Neural cell (in vitro differentiated cells): Measurements from ENCODE around the gene AGTR1. TPM values are rescaled to one million over a fixed set of nuclear protein-coding genes. Genes with fewer than 3 reads are reported as not detected.

Experiments
- H2AFZ ChIP-seq: fragments of 200-600, 300-800 bp; sonication (generic), shearing (Covaris generic); 2 replicates; pipeline ENCODE4 v1.6.0; 2014; ENCODE audit warnings: low read depth, mild to moderate bottlenecking, antibody characterized with exemption, low read length, moderate library complexity
- H3F3A ChIP-seq: fragments of 200-600 bp; shearing (Covaris generic); 2 replicates; pipeline ENCODE4 v1.6.1; 2016; ENCODE audit warnings: mild to moderate bottlenecking, moderate library complexity, mixed read lengths, antibody characterized with exemption, low read length; ENCODE audit not compliant: insufficient read depth, poor library complexity, severe bottlenecking
- H3K27ac ChIP-seq: fragments of 200-600, 300-800 bp; sonication (generic), shearing (Covaris generic); 2 replicates; pipeline ENCODE4 v1.5.1; 2014; ENCODE audit warnings: mild to moderate bottlenecking, low read length, moderate library complexity
- H3K27me3 ChIP-seq: fragments of 300-800, 200-600 bp; sonication (generic), shearing (Covaris generic); 2 replicates; pipeline ENCODE4 v1.6.0; 2014; ENCODE audit warnings: mild to moderate bottlenecking, low read depth, low read length, moderate library complexity; ENCODE audit not compliant: insufficient read depth
- H3K36me3 ChIP-seq: fragments of 300-800, 200-600 bp; sonication (generic), shearing (Covaris generic); 2 replicates; pipeline ENCODE4 v1.5.1; 2014; ENCODE audit warnings: mild to moderate bottlenecking, antibody characterized with exemption, low read length, moderate library complexity; ENCODE audit not compliant: insufficient read depth
- H3K4me2 ChIP-seq: fragments of 300-800, 200-600 bp; sonication (generic), shearing (Covaris generic); 2 replicates; pipeline ENCODE4 v1.6.0; 2014; ENCODE audit warnings: mild to moderate bottlenecking, low read length
- H3K4me3 ChIP-seq: fragments of 300-800, 200-600 bp; sonication (generic), shearing (Covaris generic); 2 replicates; pipeline ENCODE4 v1.5.1; 2014; ENCODE audit warnings: mild to moderate bottlenecking, low read length, moderate library complexity
- H3K79me2 ChIP-seq: fragments of 200-600 bp; shearing (Covaris generic); replicated peaks from 2 replicates; pipeline ENCODE4 v1.6.0; 2014; ENCODE audit warnings: mild to moderate bottlenecking, low read length, moderate library complexity; ENCODE audit not compliant: insufficient read depth
- H3K9ac ChIP-seq: fragments of 300-800, 200-600 bp; sonication (generic), shearing (Covaris generic); 2 replicates; pipeline ENCODE4 v1.6.1; 2016; ENCODE audit warnings: mild to moderate bottlenecking, low read length, mixed read lengths
- H3K9me2 ChIP-seq: fragments of 200-600 bp; shearing (Covaris generic); 2 replicates; pipeline ENCODE4 v1.6.1; 2016; ENCODE audit warnings: mild to moderate bottlenecking, low read length, mixed read lengths; ENCODE audit not compliant: insufficient read depth
- H3K9me3 ChIP-seq: fragments of 200-600, 300-800 bp; sonication (generic), shearing (Covaris generic); 2 replicates; pipeline ENCODE4 v1.6.1; 2016; ENCODE audit warnings: mild to moderate bottlenecking, mixed run types, low read length, moderate library complexity, mixed read lengths
- H4K20me1 ChIP-seq: fragments of 200-600 bp; shearing (Covaris generic); 2 replicates; pipeline ENCODE4 v1.6.1; 2016; ENCODE audit warnings: mild to moderate bottlenecking, mixed run types; ENCODE audit not compliant: insufficient read depth
- CTCF ChIP-seq: fragments of 450-650 bp; IDR thresholded peaks from 2 replicates; pipeline ENCODE4 v1.5.1; 2014; ENCODE audit warnings: antibody characterized with exemption, mild to moderate bottlenecking, moderate library complexity; ENCODE audit not compliant: poor library complexity, severe bottlenecking
- EP300 ChIP-seq: fragments of 450-650 bp; conservative IDR thresholded peaks from 2 replicates; pipeline ENCODE4 v1.6.1; 2014; ENCODE audit warnings: antibody characterized with exemption, mild to moderate bottlenecking, moderate library complexity; ENCODE audit not compliant: poor library complexity, severe bottlenecking
- EZH2 ChIP-seq: fragments of 200-600, 300-800 bp; shearing (Covaris generic), sonication (generic); IDR thresholded peaks from 2 replicates; pipeline ENCODE4 v1.6.1; 2014; ENCODE audit warnings: antibody characterized with exemption, low read length, borderline replicate concordance, mild to moderate bottlenecking; ENCODE audit not compliant: insufficient read depth, poor library complexity, severe bottlenecking
- MXI1 ChIP-seq: fragments of 450-650 bp; conservative IDR thresholded peaks from 2 replicates; pipeline ENCODE4 v1.6.1; 2014; ENCODE audit warnings: antibody characterized with exemption, mild to moderate bottlenecking; ENCODE audit not compliant: poor library complexity, severe bottlenecking
- POLR2AphosphoS5 ChIP-seq: IDR thresholded peaks from 2 replicates; pipeline ENCODE4 v1.6.1; 2012
- RAD21 ChIP-seq: fragments of 450-650 bp; conservative IDR thresholded peaks from 2 replicates; pipeline ENCODE4 v1.6.1; 2014; ENCODE audit warnings: antibody characterized with exemption, mild to moderate bottlenecking, moderate library complexity
- REST ChIP-seq: IDR thresholded peaks from 2 replicates; pipeline ENCODE4 v1.6.1; 2012; ENCODE audit warnings: borderline replicate concordance
- SMC3 ChIP-seq: fragments of 450-650 bp; conservative IDR thresholded peaks from 2 replicates; pipeline ENCODE4 v1.6.1; 2014; ENCODE audit warnings: antibody characterized with exemption, mild to moderate bottlenecking, moderate library complexity; ENCODE audit not compliant: poor library complexity
- TAF1 ChIP-seq: IDR thresholded peaks from 2 replicates; pipeline ENCODE4 v1.6.1; 2012; ENCODE audit warnings: low read depth
- polyA plus RNA-seq: library from polyadenylated mRNA; depleted of rRNA; stranded (reverse); fragments of >200 nt; gene quantifications from 2 replicates; pipeline ENCODE4 v1.2.3, GENCODE V29; 2014

AGTR1 gene
- polyA plus RNA-seq, 1 donor from 2014 or later = 1.3 TPM

- no peaks in the 10 kb centered on the region for H4K20me1 ChIP-seq
- H3K27me3 ChIP-seq = no peaks in the 10 kb centered on the region
- H3K9ac ChIP-seq = no peak overlapping the region
- no peaks in the 10 kb centered on the region for H3K9me2 ChIP-seq
- no peak overlapping the region for H3K4me3 ChIP-seq
- no peaks in the 10 kb centered on the region for H3F3A ChIP-seq
- H3K36me3 ChIP-seq = no peaks in the 10 kb centered on the region
- H2AFZ ChIP-seq = no peak overlapping the region
- no peak overlapping the region for H3K4me2 ChIP-seq
- H3K9me3 ChIP-seq = no peaks in the 10 kb centered on the region
- H3K27ac ChIP-seq = no peak overlapping the region
- no peaks in the 10 kb centered on the region for H3K79me2 ChIP-seq
- TF ChIP-seq MXI1 = no peak
- no peak for TF ChIP-seq EZH2
- TF ChIP-seq EP300 = no peak
- no peak for TF ChIP-seq RAD21
- no peak for TF ChIP-seq POLR2AphosphoS5
- no peak for TF ChIP-seq TAF1
- TF ChIP-seq SMC3 = no peak
- TF ChIP-seq CTCF = no peak
- no peak for TF ChIP-seq REST
Measured at GRCh38 chr3:148729476-148730055, 31.9 kb downstream of the AGTR1 start.

- Histone ChIP-seq H3K27me3 (no peaks in the 10 kb centered on the region), H3F3A (no peaks in the 10 kb centered on the region), H3K4me3 (no peak overlapping the region), H3K9me3 (no peaks in the 10 kb centered on the region), H3K4me2 (no peak overlapping the region), H3K36me3 (no peaks in the 10 kb centered on the region), H3K27ac (no peak overlapping the region), H4K20me1 (no peaks in the 10 kb centered on the region), H3K9ac (no peak overlapping the region), H3K9me2 (no peaks in the 10 kb centered on the region), H3K79me2 (no peaks in the 10 kb centered on the region), H2AFZ (no peak overlapping the region)
- TF ChIP-seq SMC3 = no peak
- TF ChIP-seq EP300 = no peak
- TF ChIP-seq REST = no peak
- TF ChIP-seq TAF1 = no peak
- TF ChIP-seq POLR2AphosphoS5 = no peak
- TF ChIP-seq EZH2 = no peak
- no peak for TF ChIP-seq MXI1
- no peak for TF ChIP-seq CTCF
- TF ChIP-seq RAD21 = no peak
Measured at GRCh38 chr3:148730676-148731075, 33.0 kb downstream of the AGTR1 start.
